ENCODE results near the gene PREX1.
A peak's percentile ranks its signal among the peaks of the same experiment; 100 is the strongest.

The PREX1 gene

GRCh38 chr20:48644286-48644828 is 183.4 kb downstream of the PREX1 start:
- DNase-seq = no peak

- no peak for DNase-seq
Observed at GRCh38 chr20:48642105-48642880, 185.5 kb downstream of the PREX1 start.

GRCh38 chr20:48640871-48641270 is 186.9 kb downstream of the PREX1 start:
- DNase-seq = no peak

- no peak for DNase-seq
Observed at GRCh38 chr20:48639899-48640298, 187.9 kb downstream of the PREX1 start.

GRCh38 chr20:48638546-48638945 is 189.3 kb downstream of the PREX1 start:
- DNase-seq = no peak

- DNase-seq = no peak
Observed at GRCh38 chr20:48637461-48637860, 190.3 kb downstream of the PREX1 start.

- DNase-seq = peak in 2 of 51 donors; percentile 19 to 30
Observed at GRCh38 chr20:48636301-48636700, 191.5 kb downstream of the PREX1 start.

GRCh38 chr20:48635791-48636267 is 192.0 kb downstream of the PREX1 start:
- DNase-seq = peak in 47 of 51 donors; percentile 12 to 87 (median 56)

- DNase-seq = no peak
Observed at GRCh38 chr20:48635361-48635760, 192.4 kb downstream of the PREX1 start.

GRCh38 chr20:48634641-48635040 is 193.2 kb downstream of the PREX1 start:
- DNase-seq = no peak

- no peak for DNase-seq
Observed at GRCh38 chr20:48633620-48634257, 194.1 kb downstream of the PREX1 start.

GRCh38 chr20:48632825-48633619 is 194.8 kb downstream of the PREX1 start:
- no peak for DNase-seq

- DNase-seq = no peak
Observed at GRCh38 chr20:48632017-48632824, 195.6 kb downstream of the PREX1 start.

GRCh38 chr20:48631114-48632016 is 196.4 kb downstream of the PREX1 start:
- no peak for DNase-seq

GRCh38 chr20:48630342-48631075 is 197.3 kb downstream of the PREX1 start:
- DNase-seq = no peak

- DNase-seq = no peak
Observed at GRCh38 chr20:48629960-48630315, 197.9 kb downstream of the PREX1 start.

GRCh38 chr20:48629069-48629959 is 198.5 kb downstream of the PREX1 start:
- no peak for DNase-seq

- peak in 3 of 51 donors; percentile 16 to 25 (median 20) for DNase-seq
Observed at GRCh38 chr20:48627737-48628128, 200.1 kb downstream of the PREX1 start.

All from hypothalamus (tissue), 51 donors.